Sigmoid colon (tissue), 7 donors: ENCODE measurements around the gene CHTF18. TPM values are rescaled to one million over a fixed set of nuclear protein-coding genes. Genes with fewer than 3 reads are reported as not detected.
"Not testable (repeated sequence)": the region's sequence is repeated elsewhere in the genome, so short reads cannot be mapped to it uniquely, and the experiment has no call there.

Experiments used
- DNase-seq: peaks from one replicate; pipeline ENCODE4 v3.0.0-alpha.2; 2019
- H3K27ac ChIP-seq, 4 donors: fragments of 200-600 bp; sonication (generic); one replicate each; pipeline ENCODE4 v1.5.1; 2016 to 2019; ENCODE audit warnings: mild to moderate bottlenecking in 1 of 4
- H3K27me3 ChIP-seq, 3 donors: fragments of 200-600 bp; sonication (generic); one replicate each; pipeline ENCODE4 v1.5.1; 2019; ENCODE audit warnings: mild to moderate bottlenecking in 1 of 3
- H3K36me3 ChIP-seq, 4 donors: fragments of 200-600 bp; sonication (generic); one replicate each; pipeline ENCODE4 v1.5.1; 2016 to 2019
- H3K4me1 ChIP-seq, 4 donors: fragments of 200-600 bp; sonication (generic); one replicate each; pipeline ENCODE4 v1.5.1; 2017 to 2019
- H3K4me3 ChIP-seq, 4 donors: fragments of 200-600 bp; sonication (generic); one replicate each; pipeline ENCODE4 v1.5.1; 2017 to 2019; ENCODE audit warnings: mild to moderate bottlenecking in 2 of 4, moderate library complexity in 1 of 4
- H3K9me3 ChIP-seq, 4 donors: fragments of 200-600 bp in 3 of 4; sonication (generic) in 3 of 4; one replicate each; pipeline versions ENCODE4 v1.5.1 to v1.6.1; 2013 to 2019
- EP300 ChIP-seq, 4 donors: sonication (generic); formaldehyde crosslinking; IDR thresholded peaks; one replicate each; pipeline ENCODE4 v1.6.1; 2017; ENCODE audit warnings: antibody characterized with exemption in 4 of 4
- POLR2A ChIP-seq, 2 donors: fragments of 450-650 bp; IDR thresholded peaks; one replicate each; pipeline ENCODE4 v1.6.1; 2016; ENCODE audit warnings: antibody characterized with exemption in 2 of 2, mild to moderate bottlenecking in 2 of 2, moderate library complexity in 2 of 2
- POLR2AphosphoS5 ChIP-seq, 4 donors: sonication (generic); formaldehyde crosslinking; IDR thresholded peaks; one replicate each; pipeline ENCODE4 v1.6.1; 2017; ENCODE audit warnings: antibody characterized with exemption in 4 of 4
- WGBS, 2 donors: extraction: QIAGEN DNeasy Blood & Tissue Kit; methylation state at CpG; one replicate each; pipeline ENCODE4 v1.1.7; 2013; 5-methylcytosine and 5-hydroxymethylcytosine counted together
- intact Hi-C: fragments of 100-400 bp; cut with DNase I; formaldehyde crosslinking; loops from one replicate; pipeline ENCODE4 v1.15.1; 2023
- polyA plus RNA-seq, 3 donors: library from polyadenylated mRNA; stranded (reverse); fragments of 200-250 nt; gene quantifications; one replicate each; pipeline ENCODE4 v1.2.3, GENCODE V29; 2013
- total RNA-seq, 4 donors: library from RNA; depleted of rRNA; stranded (reverse); fragments of >200 nt; gene quantifications; one replicate each; pipeline ENCODE4 v1.1.0, GENCODE V29; 2016
- TF ChIP-seq, protein P1 (sequence below), 4 experiments: fragments of 450-650 bp in 3 of 4; fragments of 200-600 bp in 1 of 4; IDR thresholded peaks; one replicate each; pipeline ENCODE4 v1.5.1; 2016 to 2019; ENCODE audit warnings: antibody characterized with exemption in 4 of 4, mild to moderate bottlenecking in 3 of 4, moderate library complexity in 2 of 4
- donor health status: healthy with polysubstance abuse.
- donor health status: Bipolar disorder and iron deficiency.
- donor health status: healthy.

Gene CHTF18
- total and polyA plus RNA-seq, 7 donors, result 1.8 to 29.2 (median 5.0) TPM

GRCh38 chr16:774086-775001 is 14.1 kb upstream of the CHTF18 start:
- intact Hi-C loops, result no loop called here
- Histone ChIP-seq H3K4me3 (no peak overlapping the region), H3K4me1 (no peaks in the 10 kb centered on the region), H3K9me3 (no peaks in the 10 kb centered on the region), H3K27me3 (peaks cover 0 to 36% (median 18%) of the 10 kb centered on the region in 3 donors), H3K27ac (no peak overlapping the region), H3K36me3 (no peaks in the 10 kb centered on the region)
- DNase-seq, result no peak
- TF ChIP-seq POLR2A (IDR thresholded peaks at IDR 0.05) (no peak), POLR2AphosphoS5 (IDR thresholded peaks at IDR 0.05) (no peak), EP300 (IDR thresholded peaks at IDR 0.05) (no peak)
- TF ChIP-seq, protein P1, sequence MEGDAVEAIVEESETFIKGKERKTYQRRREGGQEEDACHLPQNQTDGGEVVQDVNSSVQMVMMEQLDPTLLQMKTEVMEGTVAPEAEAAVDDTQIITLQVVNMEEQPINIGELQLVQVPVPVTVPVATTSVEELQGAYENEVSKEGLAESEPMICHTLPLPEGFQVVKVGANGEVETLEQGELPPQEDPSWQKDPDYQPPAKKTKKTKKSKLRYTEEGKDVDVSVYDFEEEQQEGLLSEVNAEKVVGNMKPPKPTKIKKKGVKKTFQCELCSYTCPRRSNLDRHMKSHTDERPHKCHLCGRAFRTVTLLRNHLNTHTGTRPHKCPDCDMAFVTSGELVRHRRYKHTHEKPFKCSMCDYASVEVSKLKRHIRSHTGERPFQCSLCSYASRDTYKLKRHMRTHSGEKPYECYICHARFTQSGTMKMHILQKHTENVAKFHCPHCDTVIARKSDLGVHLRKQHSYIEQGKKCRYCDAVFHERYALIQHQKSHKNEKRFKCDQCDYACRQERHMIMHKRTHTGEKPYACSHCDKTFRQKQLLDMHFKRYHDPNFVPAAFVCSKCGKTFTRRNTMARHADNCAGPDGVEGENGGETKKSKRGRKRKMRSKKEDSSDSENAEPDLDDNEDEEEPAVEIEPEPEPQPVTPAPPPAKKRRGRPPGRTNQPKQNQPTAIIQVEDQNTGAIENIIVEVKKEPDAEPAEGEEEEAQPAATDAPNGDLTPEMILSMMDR (IDR thresholded peaks at IDR 0.05), result no peak
- WGBS, 2 donors, result 67 to 85% methylated on average over 46 of the region's 46 CpGs

DNA sequence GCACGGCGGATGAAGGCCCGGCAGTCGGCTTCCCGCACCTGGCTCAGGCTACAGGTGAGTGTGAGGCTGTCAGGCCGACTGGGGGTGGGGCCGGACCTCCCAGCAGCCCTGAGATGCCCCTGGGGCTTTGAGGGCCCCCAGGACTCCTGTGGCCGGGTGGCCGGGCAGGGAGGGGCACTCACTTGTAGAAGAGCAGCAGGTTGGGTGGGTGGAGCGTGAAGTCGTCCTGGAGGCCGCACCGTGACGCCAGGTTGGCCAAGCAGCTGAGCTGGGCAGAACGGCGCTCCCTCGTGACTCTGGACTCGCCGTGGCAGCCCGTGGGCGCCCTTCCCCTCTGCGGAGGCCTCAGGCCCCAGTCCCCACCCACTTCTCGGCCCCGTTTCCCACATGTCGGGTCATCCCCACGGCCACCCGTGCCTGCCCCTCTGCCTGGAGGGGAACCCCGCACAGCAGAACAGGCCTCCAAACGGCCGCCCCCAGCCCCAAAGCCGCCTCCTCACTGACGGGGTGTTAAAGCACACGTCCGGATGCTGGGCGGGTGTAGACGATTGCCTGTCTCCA is 13.1 kb upstream of the CHTF18 start:
- Histone ChIP-seq H3K27ac (no peak overlapping the region), H3K27me3 (peaks cover 0 to 44% (median 23%) of the 10 kb centered on the region in 3 donors), H3K4me3 (no peak overlapping the region), H3K4me1 (no peaks in the 10 kb centered on the region), H3K9me3 (no peaks in the 10 kb centered on the region), H3K36me3 (no peaks in the 10 kb centered on the region)
- TF ChIP-seq EP300 (IDR thresholded peaks at IDR 0.05), result no peak
- TF ChIP-seq POLR2A (IDR thresholded peaks at IDR 0.05), result no peak
- TF ChIP-seq POLR2AphosphoS5 (IDR thresholded peaks at IDR 0.05), result no peak
- TF ChIP-seq, protein P1 (IDR thresholded peaks at IDR 0.05), result no peak
- DNase-seq, result no peak
- 62 to 78% methylated on average over 36 of the region's 36 CpGs for WGBS, 2 donors
- intact Hi-C loops, result no loop called here

GRCh38 chr16:776298-776697 is 12.1 kb upstream of the CHTF18 start:
- H3K4me1 ChIP-seq, H3K9me3 ChIP-seq, H3K4me3 ChIP-seq, intact Hi-C loops, H3K36me3 ChIP-seq, H3K27ac ChIP-seq, DNase-seq: not testable (repeated sequence)
- WGBS, 2 donors, result 80 to 90% methylated on average over 10 of the region's 10 CpGs
- peaks cover 0 to 53% (median 30%) of the 10 kb centered on the region in 3 donors for H3K27me3 ChIP-seq

DNA sequence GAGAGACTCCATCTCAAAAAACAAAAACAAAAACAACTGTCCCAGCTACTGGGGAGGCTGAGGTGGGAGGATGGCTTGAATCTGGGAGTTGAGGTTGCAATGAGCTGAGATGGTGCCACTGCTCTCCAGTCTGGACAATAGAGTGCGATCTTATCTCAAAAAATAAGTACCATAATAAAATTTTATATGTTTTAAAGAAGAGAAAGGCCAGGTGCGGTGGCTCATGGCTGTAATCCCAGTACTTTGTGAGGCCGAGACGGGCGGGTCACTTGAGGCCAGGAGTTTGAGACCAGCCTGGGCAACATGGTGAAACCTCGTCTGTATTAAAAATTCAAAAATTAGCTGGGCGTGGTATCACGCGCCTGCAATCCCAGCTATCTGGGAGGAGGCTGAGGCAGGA is 11.6 kb upstream of the CHTF18 start:
- Histone ChIP-seq H3K4me3 (no peak overlapping the region), H3K9me3 (no peaks in the 10 kb centered on the region), H3K27me3 (peaks cover 0 to 59% (median 35%) of the 10 kb centered on the region in 3 donors), H3K27ac (no peak overlapping the region), H3K36me3 (no peaks in the 10 kb centered on the region), H3K4me1 (no peaks in the 10 kb centered on the region)
- intact Hi-C loops, result no loop called here
- WGBS, 2 donors, result 34 to 71% methylated on average over 9 of the region's 9 CpGs
- DNase-seq, result no peak
- TF ChIP-seq POLR2AphosphoS5 (IDR thresholded peaks at IDR 0.05) (no peak), POLR2A (IDR thresholded peaks at IDR 0.05) (no peak)
- TF ChIP-seq, protein P1 (IDR thresholded peaks at IDR 0.05), result no peak

GRCh38 chr16:777826-778225 is 10.6 kb upstream of the CHTF18 start:
- no peak overlapping the region for H3K27ac ChIP-seq
- H3K27me3 ChIP-seq, result peaks cover 0 to 69% (median 45%) of the 10 kb centered on the region in 3 donors
- H3K36me3 ChIP-seq, result no peaks in the 10 kb centered on the region
- no peaks in the 10 kb centered on the region for H3K4me1 ChIP-seq
- intact Hi-C loops, result no loop called here
- 25 to 31% methylated on average over 16 of the region's 16 CpGs for WGBS, 2 donors
- no peaks in the 10 kb centered on the region for H3K9me3 ChIP-seq
- TF ChIP-seq, protein P1 (IDR thresholded peaks at IDR 0.05), result no peak
- TF ChIP-seq EP300 (IDR thresholded peaks at IDR 0.05) (no peak), POLR2AphosphoS5 (IDR thresholded peaks at IDR 0.05) (no peak), POLR2A (IDR thresholded peaks at IDR 0.05) (no peak)
- H3K4me3 ChIP-seq, result no peak overlapping the region
- no peak for DNase-seq
